ENCODE measurements around the gene CHCHD4. TPM values are rescaled to one million over a fixed set of nuclear protein-coding genes. Genes with fewer than 3 reads are reported as not detected.

CHCHD4 gene
- total RNA-seq, 2 experiments from 2014 or later: 27.6 to 30.2 TPM

DNA sequence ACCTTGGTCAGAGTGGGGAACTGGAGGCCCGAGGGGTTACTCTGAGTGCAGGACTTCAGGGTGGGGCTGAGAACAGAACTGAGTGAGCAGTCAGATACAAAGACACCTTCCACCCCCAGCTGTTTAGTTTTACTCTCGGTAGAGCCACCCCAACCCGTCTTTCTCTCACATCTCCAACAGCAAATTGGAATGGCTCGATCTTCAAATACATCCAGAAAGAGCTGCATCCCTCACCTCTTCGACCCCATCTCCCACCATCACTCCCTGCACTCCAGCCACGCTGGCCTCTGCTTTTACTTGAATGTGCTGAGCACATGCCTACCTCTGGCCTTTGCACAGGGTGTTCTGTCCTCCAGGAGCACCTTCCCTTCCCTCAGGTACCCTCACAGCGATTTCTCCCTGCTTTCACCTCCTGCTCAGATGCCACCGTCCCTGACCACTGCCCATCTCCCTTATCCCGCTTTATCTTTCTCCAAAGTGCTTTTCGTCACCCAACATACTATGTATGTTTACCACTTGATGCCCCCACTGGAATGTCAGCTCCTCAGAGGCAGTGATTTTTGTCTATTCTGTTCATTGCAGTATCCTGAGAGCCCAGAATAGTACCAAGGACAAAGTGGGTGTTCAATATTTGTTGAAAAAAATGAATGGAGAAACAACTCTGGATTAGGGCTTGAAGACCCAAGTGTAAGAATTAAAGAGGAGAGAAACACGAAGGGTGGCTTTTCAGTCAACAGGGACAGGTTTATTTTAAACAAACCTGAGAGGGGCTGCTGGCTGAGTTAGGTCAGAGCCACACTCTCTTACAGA, 4.4 kb downstream of the CHCHD4 start:
- POLR2A ChIA-PET: interaction anchor here (0.8 to 1.8 kb wide), 2 partner anchors 27 to 58 kb away, joined by 3 to 6 read pairs; partner anchors contain the start of genes LSM3 and XPC
- TF ChIP-seq, protein P1, sequence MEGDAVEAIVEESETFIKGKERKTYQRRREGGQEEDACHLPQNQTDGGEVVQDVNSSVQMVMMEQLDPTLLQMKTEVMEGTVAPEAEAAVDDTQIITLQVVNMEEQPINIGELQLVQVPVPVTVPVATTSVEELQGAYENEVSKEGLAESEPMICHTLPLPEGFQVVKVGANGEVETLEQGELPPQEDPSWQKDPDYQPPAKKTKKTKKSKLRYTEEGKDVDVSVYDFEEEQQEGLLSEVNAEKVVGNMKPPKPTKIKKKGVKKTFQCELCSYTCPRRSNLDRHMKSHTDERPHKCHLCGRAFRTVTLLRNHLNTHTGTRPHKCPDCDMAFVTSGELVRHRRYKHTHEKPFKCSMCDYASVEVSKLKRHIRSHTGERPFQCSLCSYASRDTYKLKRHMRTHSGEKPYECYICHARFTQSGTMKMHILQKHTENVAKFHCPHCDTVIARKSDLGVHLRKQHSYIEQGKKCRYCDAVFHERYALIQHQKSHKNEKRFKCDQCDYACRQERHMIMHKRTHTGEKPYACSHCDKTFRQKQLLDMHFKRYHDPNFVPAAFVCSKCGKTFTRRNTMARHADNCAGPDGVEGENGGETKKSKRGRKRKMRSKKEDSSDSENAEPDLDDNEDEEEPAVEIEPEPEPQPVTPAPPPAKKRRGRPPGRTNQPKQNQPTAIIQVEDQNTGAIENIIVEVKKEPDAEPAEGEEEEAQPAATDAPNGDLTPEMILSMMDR (IDR thresholded peaks at IDR 0.05): no peak
- Mint-ChIP-seq H3K27ac (no peak overlapping the region), H3K36me3 (ENCODE audit: low read depth) (peaks cover 48% of the 10 kb centered on the region), H3K4me3 (no peak overlapping the region), H3K4me1 (ENCODE audit: low read depth) (peaks cover 25% of the 10 kb centered on the region), H3K9me3 (no peaks in the 10 kb centered on the region), H3K27me3 (no peaks in the 10 kb centered on the region)
- intact Hi-C loops (cut with micrococcal nuclease): no loop called here
- ATAC-seq (no peak), DNase-seq (no peak)
- CTCF ChIA-PET: interaction anchor here (1.3 to 1.5 kb wide), 2 partner anchors 222 to 224 kb away, joined by 3 to 7 read pairs; no protein-coding TSS in a partner anchor

DNA sequence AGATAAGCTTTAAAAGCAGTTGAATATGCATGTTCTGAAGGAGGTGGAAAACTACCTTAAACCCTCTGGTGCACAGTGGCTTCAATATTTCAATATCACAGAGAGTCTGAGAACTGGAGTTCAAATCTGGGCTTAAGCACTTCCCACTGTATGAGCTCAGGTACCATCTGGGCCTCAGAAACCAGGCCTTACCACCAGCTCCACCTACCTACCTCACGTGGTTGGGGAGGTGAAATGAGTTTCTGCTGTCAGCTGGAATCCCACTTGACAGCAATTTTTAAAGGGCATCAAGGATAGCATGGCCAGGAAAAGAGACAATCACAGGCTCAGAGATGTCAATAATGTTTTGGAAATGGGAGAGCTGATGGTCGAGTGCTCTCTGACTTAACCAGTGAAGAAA, 5.0 kb downstream of the CHCHD4 start:
- ChIA-PET CTCF (interaction anchor here (1.3 to 1.5 kb wide), 2 partner anchors 221 to 223 kb away, joined by 3 to 7 read pairs; no protein-coding TSS in a partner anchor), POLR2A (interaction anchor here (1.8 kb wide), 1 partner anchor 59 kb away, joined by 6 read pairs; the partner anchor contains the start of genes LSM3 and XPC)
- H3K4me3 Mint-ChIP-seq: no peak overlapping the region
- TF ChIP-seq, protein P1 (IDR thresholded peaks at IDR 0.05): no peak
- ATAC-seq: no peak
- no peak for DNase-seq
- H3K27ac Mint-ChIP-seq: no peak overlapping the region
- H3K27me3 Mint-ChIP-seq: no peaks in the 10 kb centered on the region
- H3K4me1 Mint-ChIP-seq (ENCODE audit: low read depth): peaks cover 28% of the 10 kb centered on the region
- H3K36me3 Mint-ChIP-seq (ENCODE audit: low read depth): peaks cover 53% of the 10 kb centered on the region
- intact Hi-C loops (cut with micrococcal nuclease): no loop called here
- H3K9me3 Mint-ChIP-seq: no peaks in the 10 kb centered on the region

DNA sequence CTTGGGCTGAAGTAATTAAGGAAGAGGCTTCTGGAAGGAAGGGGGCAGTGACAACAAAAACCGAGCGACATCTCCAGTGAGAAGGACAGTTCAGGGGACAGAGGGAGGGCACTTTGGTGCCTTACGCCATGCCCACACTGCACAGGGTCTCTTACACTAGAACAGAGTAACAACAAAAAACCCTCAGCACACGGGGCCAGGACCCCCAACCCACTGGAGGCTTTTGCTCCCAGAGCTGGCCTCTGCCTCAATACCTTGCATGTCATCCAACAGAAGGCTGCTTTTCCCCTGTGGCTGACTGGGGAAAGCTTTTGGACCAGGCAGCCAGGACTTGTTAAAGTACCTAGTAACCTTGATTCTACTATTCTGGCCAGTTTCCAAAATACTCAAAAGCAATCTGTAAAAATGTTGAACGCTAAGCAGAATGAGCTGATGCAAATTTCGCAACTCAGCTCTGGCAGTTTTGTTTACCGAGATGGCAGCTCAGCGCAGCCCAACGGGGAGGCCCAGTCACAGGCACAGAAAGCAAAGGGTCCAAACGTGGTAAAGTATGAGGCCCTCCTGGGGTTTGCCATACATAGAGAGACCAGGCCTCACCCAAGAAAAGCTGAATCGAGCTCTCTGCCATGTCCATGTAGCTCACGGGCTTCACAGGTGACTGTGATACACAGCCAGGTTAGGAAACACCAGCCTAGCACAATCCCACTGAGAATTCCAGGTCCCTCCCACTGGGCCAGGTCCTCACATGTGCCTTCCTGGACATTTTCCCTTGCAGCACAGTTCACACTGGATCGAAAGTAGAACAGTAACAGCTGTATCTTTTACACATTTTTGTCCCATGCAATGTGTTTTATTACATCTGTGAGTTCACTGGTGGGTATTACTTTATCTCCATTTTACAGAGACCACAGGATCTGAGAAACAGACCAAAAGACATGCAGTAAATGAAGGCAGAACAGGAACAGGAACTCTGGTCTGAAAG, 6.0 kb downstream of the CHCHD4 start:
- H3K9me3 Mint-ChIP-seq: no peaks in the 10 kb centered on the region
- H3K27ac Mint-ChIP-seq: no peak overlapping the region
- TF ChIP-seq, protein P1 (IDR thresholded peaks at IDR 0.05): no peak
- peaks cover 54% of the 10 kb centered on the region for H3K36me3 Mint-ChIP-seq (ENCODE audit: low read depth)
- H3K27me3 Mint-ChIP-seq: no peaks in the 10 kb centered on the region
- POLR2A ChIA-PET: interaction anchor here (1.8 kb wide), 1 partner anchor 60 kb away, joined by 6 read pairs; the partner anchor contains the start of genes LSM3 and XPC
- DNase-seq (no peak), ATAC-seq (no peak)
- intact Hi-C loops (cut with micrococcal nuclease): no loop called here
- H3K4me3 Mint-ChIP-seq: no peak overlapping the region
- CTCF ChIA-PET: interaction anchor here (2.0 kb wide), 1 partner anchor 222 kb away, joined by 6 read pairs; no protein-coding TSS in a partner anchor
- peaks cover 27% of the 10 kb centered on the region for H3K4me1 Mint-ChIP-seq (ENCODE audit: low read depth)

DNA sequence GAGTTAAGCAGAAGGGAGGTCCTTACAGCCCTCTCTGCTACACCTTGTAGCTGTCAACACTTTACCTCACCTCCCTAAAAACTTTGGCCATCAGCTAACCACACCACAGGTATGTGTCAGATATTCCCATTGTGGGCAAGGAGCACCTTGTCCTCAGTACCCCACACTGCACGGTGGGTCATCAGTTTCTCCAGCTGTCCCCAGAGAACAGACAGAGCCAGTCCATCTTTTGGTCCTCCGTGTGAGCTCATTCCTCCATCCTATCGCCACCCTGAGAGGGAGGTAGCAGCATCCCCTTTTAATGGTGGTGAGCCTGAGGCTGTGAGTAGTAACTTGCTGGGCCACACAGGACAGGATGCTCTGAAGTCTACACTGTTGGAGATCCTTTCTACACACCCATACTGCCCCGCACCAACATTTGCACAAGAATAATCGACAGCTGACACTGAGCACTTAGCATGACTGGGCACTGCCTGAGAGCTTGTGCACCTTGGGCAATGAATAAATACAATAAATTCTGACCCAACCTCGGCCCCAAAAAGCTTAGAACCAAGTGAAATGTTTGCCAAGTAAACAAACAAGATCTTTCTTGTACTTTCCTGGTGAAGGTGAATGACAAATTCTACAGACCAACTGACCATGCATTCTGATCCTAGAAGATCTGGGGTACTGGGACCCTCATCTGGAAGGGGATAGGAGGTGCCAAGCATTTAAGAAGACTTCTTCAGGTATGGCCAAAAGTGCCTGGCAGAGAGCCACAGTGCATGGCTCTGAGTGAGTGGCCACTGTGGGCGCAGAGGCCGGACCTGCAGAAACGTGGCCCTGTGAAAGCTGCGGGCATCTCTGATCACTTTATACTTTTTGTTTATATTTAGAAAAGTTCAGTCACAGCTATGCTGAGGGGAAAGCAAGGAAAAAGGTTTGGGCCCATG, 6.9 kb downstream of the CHCHD4 start:
- Mint-ChIP-seq H3K36me3 (ENCODE audit: low read depth) (peaks cover 55% of the 10 kb centered on the region), H3K9me3 (no peaks in the 10 kb centered on the region), H3K4me3 (no peak overlapping the region), H3K4me1 (ENCODE audit: low read depth) (peaks cover 19% of the 10 kb centered on the region), H3K27me3 (no peaks in the 10 kb centered on the region), H3K27ac (no peak overlapping the region)
- ChIA-PET CTCF (interaction anchor here (2.0 kb wide), 1 partner anchor 221 kb away, joined by 6 read pairs; no protein-coding TSS in a partner anchor), POLR2A (no interaction called here)
- DNase-seq (no peak), ATAC-seq (no peak)
- intact Hi-C loops (cut with micrococcal nuclease): no loop called here
- TF ChIP-seq, protein P1 (IDR thresholded peaks at IDR 0.05): no peak

Measured in activated CD8-positive, alpha-beta T cell treated with anti-CD3 and anti-CD28 coated beads for 36 hours (primary cell).